ENCODE measurements around the gene F11R.
"Not testable (repeated sequence)": the region's sequence is repeated elsewhere in the genome, so short reads cannot be mapped to it uniquely, and the experiment has no call there.

F11R gene

DNA sequence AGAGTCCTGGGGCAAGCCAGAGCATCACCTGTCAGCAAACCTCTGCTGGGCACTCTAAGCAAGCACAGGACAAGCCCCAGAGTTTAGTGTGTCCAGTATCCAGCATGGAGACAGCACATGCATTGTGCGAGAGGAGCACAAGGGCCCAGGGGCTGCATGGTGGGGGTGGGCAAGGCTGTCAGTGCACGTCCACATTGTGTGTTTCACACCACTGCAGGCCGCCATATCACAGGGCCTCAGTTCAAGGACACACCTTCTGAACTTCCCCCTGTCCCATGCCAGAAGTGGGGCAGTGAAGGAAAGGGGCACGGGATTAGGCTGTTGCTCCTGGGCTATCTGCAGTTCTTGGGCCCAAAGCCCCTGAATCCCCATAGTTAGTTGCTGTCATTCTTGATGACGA, 18.6 kb upstream of the F11R start:
- DNase-seq, result no peak

GRCh38 chr1:161039154-161039545, 18.2 kb upstream of the F11R start:
- DNase-seq, result no peak

DNA sequence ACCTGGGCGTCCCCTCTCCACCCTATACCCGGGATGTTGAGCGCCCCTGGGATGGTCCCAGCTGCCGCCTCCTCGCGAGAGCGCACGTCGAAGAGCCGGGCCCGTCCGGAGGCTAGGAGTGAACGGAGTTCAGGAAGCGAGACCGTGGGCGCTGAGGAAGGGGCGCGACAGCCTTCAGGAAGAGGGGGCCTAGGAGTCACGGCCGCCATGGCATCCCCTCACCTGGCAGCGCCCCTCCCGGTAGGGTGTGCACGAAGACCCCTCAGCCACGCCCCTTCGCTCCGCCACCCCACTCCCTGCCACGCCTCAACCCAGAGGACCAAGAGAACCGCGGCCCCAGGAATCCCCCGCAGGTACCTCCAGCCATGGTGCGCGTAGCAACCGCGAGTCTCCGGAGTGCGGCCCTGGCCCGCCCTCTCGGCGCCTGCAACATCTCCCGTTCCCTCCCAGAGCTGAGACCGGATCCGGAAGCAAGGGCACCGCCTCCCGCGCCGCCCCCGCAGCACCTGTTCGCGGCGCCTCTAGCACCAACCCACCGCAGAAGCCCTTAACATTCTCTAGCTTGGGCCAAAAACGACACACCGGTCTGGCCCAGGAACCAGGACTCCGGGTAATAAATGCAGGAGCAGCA, 17.7 kb upstream of the F11R start, which contains the start of gene TSTD1:
TSS of gene TSTD1 (minus strand) at position 442 of the 631 bp plus-strand sequence. CDS start at position 367, 75 bp downstream.
- DNase-seq, result peak in 1 of 2 experiments; percentile 12

GRCh38 chr1:161037661-161038522, 16.9 kb upstream of the F11R start:
- no peak for DNase-seq

- DNase-seq, result no peak
Measured at GRCh38 chr1:161033751-161034150, 12.8 kb upstream of the F11R start.

DNA sequence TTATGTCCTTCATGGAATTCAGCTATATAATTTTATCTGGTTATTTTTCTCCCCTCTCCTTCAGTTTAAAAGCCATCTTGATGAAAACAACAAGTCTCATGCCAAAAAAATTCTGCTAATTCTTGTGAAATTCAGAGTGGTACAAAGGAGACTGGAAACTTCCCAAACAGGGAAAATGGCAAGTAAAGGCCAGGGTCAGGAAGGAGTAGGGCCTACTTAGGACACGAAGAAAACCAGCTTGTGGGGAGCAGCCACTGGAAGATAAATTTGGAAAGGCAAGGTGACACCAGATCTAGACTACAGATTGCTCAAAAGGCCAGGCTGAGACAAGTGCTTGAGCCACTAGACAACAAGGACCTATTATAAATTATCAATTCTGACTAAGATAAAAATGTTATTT, 11.5 kb upstream of the F11R start:
- DNase-seq, result no peak

DNA sequence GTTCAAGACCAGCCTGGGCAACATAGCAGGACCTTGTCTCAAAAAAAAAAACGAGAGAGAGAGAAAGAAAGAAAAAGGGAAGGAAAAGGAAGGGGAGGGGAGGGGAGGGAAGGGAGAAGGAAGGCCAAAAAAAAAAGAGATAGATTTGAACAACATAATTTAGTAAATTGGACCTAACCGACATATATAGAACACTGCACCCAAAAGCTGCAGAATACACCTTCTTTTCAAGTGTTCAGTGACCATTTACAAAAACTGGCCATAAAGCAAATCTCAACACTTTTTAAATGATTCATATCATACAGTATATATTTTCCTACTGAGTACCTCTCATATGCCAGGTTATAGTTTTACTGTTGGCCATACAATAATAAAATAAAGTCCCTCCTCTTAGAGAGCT, 10.9 kb upstream of the F11R start:
- no peak for DNase-seq

GRCh38 chr1:161029466-161029865, 8.5 kb upstream of the F11R start:
- DNase-seq, result not testable (repeated sequence)

DNA sequence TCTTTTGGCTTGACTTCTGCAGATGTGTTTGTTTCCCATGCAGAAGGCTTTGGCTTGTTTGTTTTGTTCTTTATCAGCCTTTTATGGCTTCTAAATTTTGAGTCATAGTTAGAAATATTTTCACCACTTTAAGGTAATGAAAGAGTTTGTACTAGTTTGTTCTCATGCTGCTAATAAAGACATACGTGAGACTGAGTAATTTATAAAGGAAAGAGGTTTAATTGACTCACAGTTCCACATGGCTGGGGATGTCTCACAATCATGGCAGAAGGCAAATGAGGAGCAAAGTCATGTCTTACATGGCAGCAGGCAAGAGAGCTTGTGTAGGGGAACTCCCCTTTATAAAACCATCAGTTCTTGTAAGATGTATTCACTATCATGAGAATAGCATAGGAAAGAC, 6.0 kb upstream of the F11R start:
- not testable (repeated sequence) for DNase-seq

DNA sequence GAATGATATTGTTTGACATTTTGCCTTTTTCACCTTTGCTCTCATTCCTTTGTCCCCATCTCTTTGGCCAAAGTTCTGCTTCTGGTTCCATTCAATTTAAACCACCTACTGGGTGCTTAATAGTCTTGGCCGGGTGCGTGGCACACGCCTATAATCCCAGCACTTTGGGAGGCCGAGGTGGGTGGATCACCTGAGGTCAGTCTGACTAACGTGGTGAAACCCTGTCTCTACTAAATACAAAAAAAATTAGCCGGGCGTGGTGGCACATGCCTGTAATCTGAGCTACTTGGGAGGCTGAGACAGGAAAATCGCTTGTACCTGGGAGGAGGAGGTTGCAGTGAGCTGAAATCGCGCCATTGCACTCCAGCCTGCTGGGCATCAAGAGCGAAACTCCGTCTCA, 1.5 kb upstream of the F11R start:
- DNase-seq, result not testable (repeated sequence)

GRCh38 chr1:161021970-161022353, 1.0 kb upstream of the F11R start:
- no peak for DNase-seq

DNA sequence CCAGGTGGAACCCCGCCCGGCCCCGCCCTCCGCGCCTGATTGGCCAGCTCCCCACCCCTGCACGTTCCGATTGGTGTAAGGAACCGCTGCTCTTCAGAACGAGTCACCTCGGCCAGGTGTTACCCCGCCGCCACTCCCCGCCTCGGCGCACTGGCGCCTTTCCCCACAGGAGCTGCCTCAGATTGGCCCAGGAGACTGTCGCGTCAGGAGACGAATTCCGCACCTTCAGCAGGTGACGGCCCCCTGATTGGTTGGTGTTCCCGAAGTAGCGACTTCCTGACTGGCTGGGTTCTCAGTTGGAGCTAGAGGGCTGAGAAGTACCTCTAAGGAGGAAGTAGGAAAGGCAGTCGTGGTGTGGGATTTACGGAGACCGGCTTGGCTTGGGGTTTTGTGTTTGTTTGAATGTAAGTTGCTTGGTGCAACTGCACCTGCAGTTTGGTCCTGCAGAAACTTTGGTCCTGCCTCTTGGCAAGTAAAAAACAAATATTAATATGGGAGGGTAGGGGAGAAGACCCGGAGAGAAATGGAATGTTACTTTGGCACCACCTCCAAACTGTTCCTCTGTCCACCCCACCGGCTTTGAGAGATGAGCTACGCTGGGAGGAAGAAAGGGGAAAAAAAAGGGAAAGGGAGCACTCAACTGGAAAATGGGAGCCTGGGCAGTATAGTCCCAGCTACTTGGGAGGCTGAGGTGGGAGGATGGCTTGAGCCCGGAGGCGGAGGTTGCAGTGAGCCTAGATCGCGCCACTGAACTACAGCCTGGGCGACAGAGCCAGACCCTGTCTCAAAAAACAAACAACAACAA, 415 bp upstream of the F11R start:
- peak in 1 of 2 experiments; percentile 76 for DNase-seq

DNA sequence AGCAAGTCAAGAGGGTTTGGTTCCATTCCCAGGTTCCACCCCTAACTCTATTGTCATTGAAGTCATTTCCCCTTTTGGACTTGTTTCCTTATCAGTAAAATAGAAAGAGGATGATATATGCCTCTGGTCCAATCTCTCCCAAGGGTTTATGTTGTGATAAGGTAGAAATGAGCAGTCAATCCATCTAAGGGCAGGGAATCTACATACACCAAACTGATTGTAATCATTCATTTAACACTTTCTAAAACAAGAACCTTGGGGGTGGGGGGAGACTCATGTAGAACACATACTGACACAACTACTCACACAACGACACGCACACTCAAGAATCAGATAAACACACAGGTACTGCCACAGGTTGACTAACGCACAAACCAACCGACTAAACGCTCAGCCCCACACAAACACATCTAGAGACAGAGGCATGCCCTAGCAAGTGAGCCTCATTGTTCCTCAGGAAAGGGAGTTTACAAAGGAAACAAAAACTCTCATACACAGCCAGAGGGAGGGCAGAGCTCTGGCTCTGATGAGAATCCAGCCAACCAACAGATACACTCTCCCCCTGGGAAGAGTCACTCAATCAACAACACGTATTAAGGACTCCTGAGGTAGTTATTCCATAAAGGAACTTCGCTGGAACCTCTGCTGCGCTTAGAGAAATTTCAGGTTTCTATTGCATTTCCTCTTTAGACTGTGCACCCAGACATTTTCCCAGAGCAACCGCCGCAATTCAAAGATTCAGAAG, 1.0 kb downstream of the F11R start:
- no peak for DNase-seq

DNA sequence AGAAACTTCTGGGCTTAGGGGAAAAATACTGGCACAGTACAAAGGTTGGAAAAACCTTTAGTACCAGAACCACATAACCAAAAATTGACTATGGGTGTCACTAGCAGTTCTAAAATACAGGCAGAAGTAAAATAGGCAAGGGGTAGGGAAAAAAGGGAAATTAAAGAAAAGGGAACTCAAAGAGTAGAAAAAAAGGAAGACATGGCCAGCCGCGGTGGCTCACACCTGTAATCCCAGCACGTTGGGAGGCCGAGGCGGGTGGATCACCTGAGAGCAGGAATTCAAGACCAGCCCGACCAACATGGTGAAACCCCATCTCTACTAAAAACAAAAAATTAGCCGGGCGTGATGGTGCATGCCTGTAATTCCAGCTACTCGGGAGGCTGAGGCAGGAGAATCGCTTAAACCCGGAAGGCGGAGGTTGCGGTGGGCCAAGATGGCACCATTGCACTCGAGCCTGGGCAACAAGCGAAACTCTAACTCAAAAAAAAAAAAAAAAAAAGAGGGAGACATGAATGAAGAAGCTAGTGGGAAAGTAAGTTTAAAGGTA, 1.8 kb downstream of the F11R start:
- DNase-seq, result not testable (repeated sequence)

DNA sequence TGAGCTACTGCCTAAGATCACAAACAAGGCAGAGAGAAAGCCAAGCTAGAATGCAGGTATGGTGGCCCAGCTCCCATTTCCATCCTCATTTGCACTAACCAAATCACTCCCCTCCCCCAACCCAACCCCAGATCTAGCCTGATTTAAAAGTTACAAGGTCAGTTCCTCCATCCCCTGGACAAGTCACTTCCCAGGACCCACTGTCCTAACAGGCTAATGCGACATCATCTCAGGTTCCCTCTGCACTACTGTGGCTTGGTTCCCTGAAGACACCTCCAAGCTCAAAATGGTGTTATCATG, 2.4 kb downstream of the F11R start:
- no peak for DNase-seq

DNA sequence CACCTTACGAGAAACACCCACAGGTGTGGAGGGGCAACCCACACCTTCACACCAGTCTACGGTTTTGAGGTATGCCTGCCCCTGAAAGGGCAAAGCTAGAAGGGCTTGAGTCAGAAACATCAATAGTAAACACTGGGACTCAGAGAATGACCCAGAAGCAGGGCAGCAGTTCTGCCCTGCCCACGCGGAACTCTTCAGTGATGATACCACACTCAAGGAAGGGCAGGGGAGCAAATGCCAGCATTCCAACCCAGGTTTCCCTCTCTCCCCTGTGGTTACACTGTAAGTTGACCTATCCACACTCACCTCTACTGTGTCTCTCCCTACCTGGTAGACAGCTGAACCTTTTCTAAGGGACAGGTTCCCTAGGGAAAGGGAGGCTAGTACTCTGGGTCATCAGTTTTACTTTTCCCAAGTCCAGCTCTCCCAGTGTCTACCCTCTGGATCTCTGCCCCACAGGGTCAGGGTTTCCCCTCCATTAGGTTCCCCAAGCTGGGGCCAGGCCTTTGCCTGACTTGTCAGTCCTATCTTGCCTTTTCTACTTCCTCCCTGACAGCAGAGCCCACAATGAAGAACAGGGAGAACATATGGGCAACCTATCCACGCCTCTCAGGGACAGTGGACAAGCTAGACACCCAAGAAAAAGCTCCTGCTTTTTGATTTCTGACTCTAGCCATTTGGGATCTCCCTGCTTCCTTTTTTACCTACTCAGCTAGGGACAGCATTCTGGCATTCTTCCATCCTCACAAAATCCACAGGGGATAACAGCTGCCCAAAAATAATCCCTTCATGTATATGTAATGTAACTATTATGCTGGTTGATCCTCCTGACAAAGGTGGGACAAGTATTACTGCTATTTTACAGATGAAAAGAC, 3.0 kb downstream of the F11R start:
- no peak for DNase-seq

DNA sequence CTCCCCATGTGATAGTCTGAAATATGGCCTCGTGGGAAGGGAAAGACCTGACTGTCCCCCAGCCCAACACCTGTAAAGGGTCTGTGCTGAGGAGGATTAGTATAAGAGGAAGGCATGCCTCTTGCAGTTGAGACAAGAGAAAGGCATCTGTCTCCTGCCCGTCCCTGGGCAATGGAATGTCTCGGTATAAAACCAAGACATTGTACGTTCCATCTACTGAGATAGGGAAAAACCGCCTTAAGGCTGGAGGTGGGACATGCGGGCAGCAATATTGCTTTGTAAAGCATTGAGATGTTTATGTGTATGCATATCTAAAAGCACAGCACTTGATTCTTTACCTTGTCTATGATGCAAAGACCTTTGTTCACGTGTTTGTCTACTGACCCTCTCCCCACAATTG, 3.8 kb downstream of the F11R start:
- not testable (repeated sequence) for DNase-seq

- not testable (repeated sequence) for DNase-seq
Measured at GRCh38 chr1:161016683-161017082, 4.3 kb downstream of the F11R start.

DNA sequence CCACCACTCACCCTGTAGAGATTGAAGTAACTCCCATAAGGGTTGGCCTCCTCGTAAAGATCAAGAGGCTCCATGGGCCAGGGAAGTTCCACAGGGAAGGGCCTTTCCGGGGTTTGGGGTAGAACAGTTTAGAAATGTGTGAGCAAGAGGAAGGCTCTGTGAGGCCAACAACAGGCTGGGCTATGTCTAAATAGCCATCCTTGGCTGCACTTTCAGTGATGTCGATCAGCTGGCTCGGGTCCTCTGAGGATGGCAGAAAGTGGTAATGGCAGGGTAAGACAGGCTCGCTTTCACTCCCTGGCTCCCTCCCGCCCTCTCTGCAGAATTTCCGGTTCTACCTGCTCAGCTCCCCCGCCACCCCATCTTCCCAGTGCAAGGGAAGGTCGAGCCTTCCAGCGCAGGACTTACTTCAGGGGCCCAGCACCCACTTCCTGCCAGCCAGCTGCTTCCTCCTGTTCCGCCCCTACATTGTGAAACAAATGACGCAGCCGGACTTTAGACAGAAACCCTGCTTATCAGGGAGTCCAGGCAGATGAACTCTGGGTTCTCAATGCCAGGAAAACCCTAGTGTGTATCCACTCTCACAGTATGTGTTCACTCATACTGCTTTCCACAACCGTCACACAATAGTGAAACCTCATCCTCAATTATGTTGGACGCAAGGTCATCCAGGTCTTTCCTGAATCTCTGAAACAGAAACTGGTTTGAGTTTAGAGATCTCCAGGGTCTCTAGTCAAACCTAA, 7.3 kb downstream of the F11R start:
- peak; percentile 76 to 78 for DNase-seq

GRCh38 chr1:161013131-161013487, 7.8 kb downstream of the F11R start:
- no peak for DNase-seq

GRCh38 chr1:161012420-161012819, 8.5 kb downstream of the F11R start:
- no peak for DNase-seq

Measured in SW 1271 (cell line).